Stomach (tissue), 4 donors: Measurements from ENCODE around the gene LHX4.

Experiments
- CTCF ChIP-seq, 7 experiments: fragments of 450-650 bp in 4 of 7; fragments of 200-600 bp in 3 of 7; sonication (generic) in 3 of 7; IDR thresholded peaks; one replicate each; pipeline ENCODE4 v1.5.1; 2016 to 2019; ENCODE audit warnings: antibody characterized with exemption in 7 of 7, control low read depth in 2 of 7, mild to moderate bottlenecking in 1 of 7
- POLR2A ChIP-seq, 4 donors: fragments of 450-650 bp; IDR thresholded peaks; one replicate each; pipeline ENCODE4 v1.6.1; 2016; ENCODE audit warnings: antibody characterized with exemption in 4 of 4, control low read depth in 2 of 4, mild to moderate bottlenecking in 1 of 4, moderate library complexity in 1 of 4
- POLR2AphosphoS5 ChIP-seq, 3 donors: sonication (generic); formaldehyde crosslinking; IDR thresholded peaks; one replicate each; pipeline ENCODE4 v1.6.1; 2016; ENCODE audit warnings: antibody characterized with exemption in 3 of 3

- TF ChIP-seq POLR2A (IDR thresholded peaks at IDR 0.05) (no peak), POLR2AphosphoS5 (IDR thresholded peaks at IDR 0.05) (no peak), CTCF (IDR thresholded peaks at IDR 0.05) (no peak)
These were observed 53.0 kb downstream of the LHX4 start for GRCh38 chr1:180283098-180283497.
